Heart left ventricle (tissue), 16 donors: Measurements from ENCODE around the gene MAST4. TPM values are rescaled to one million over a fixed set of nuclear protein-coding genes. Genes with fewer than 3 reads are reported as not detected.

Experiments
- ATAC-seq, 4 donors: fragments of 200-7000 bp; cut with Tn5 transposase; one replicate each; pipeline ENCODE4 v1.9.1; 2020 to 2022; ENCODE audit warnings: moderate library complexity in 4 of 4, mild to moderate bottlenecking in 3 of 4, moderate number of reproducible peaks in 1 of 4
- DNase-seq, 5 donors: peaks; one replicate each; pipeline ENCODE4 v3.0.0-alpha.2; 2020
- H3K27ac ChIP-seq, 12 donors: fragments of 200-600 bp; sonication (generic) in 4 of 12; one replicate each; pipeline versions ENCODE4 v1.5.0 to v1.8.0; 2016 to 2022; ENCODE audit warnings: mild to moderate bottlenecking in 2 of 12
- H3K27me3 ChIP-seq, 9 donors: fragments of 200-600 bp; sonication (generic) in 2 of 9; one replicate each; pipeline versions ENCODE4 v1.5.1 to v1.8.0; 2016 to 2022; ENCODE audit warnings: mild to moderate bottlenecking in 3 of 9
- H3K36me3 ChIP-seq, 9 donors: fragments of 200-600 bp; sonication (generic) in 2 of 9; one replicate each; pipeline versions ENCODE4 v1.5.0 to v1.8.0; 2018 to 2022; ENCODE audit warnings: mild to moderate bottlenecking in 2 of 9
- H3K4me1 ChIP-seq, 12 donors: fragments of 200-600 bp; sonication (generic) in 4 of 12; one replicate each; pipeline versions ENCODE4 v1.5.0 to v1.8.0; 2016 to 2022; ENCODE audit warnings: mild to moderate bottlenecking in 3 of 12
- H3K4me3 ChIP-seq, 12 donors: fragments of 200-600 bp; sonication (generic) in 4 of 12; one replicate each; pipeline versions ENCODE4 v1.5.0 to v1.8.0; 2017 to 2022; ENCODE audit warnings: mild to moderate bottlenecking in 9 of 12, moderate library complexity in 4 of 12
- H3K9me3 ChIP-seq, 12 donors: fragments of 200-600 bp; sonication (generic) in 4 of 12; one replicate each; pipeline versions ENCODE4 v1.5.0 to v1.8.0; 2016 to 2022; ENCODE audit warnings: mild to moderate bottlenecking in 1 of 12
- CTCF ChIP-seq, 12 donors: fragments of 200-600 bp; sonication (generic) in 4 of 12; IDR thresholded peaks; one replicate each; pipeline versions ENCODE4 v1.5.0 to v1.8.0; 2018 to 2022; ENCODE audit warnings: antibody characterized with exemption in 12 of 12, mild to moderate bottlenecking in 5 of 12
- POLR2A ChIP-seq, 2 donors: fragments of 450-650 bp; IDR thresholded peaks; one replicate each; pipeline ENCODE4 v1.6.1; 2017; ENCODE audit warnings: antibody characterized with exemption in 2 of 2, mild to moderate bottlenecking in 2 of 2, moderate library complexity in 2 of 2
- WGBS, 4 donors: extraction: QIAGEN DNeasy Blood & Tissue Kit in 2 of 4; methylation state at CpG; one replicate each; pipeline versions ENCODE4 v1.1.5 to v1.1.7; 2013 to 2018; 5-methylcytosine and 5-hydroxymethylcytosine counted together
- intact Hi-C, 10 donors: fragments of 100-400 bp; cut with DNase I; formaldehyde crosslinking; loops; one replicate each; pipeline versions ENCODE4 v1.11.1 to v1.14.2; 2022
- polyA plus RNA-seq, 2 donors: library from polyadenylated mRNA; stranded (reverse); fragments of 200-250 nt; gene quantifications; one replicate each; pipeline ENCODE4 v1.2.3, GENCODE V29; 2013
- total RNA-seq, 9 donors: library from RNA; depleted of rRNA in 2 of 9; stranded (reverse); fragments of >200 nt in 2 of 9; fragmentation: NEBNext Ultra II Directional in 3 of 9; extraction: Animal tissue kit (Norgen Biotek cat#: 25700) in 3 of 9; gene quantifications; one replicate each; pipeline versions ENCODE4 v1.1.0 to v1.2.4, GENCODE V29; 2016 to 2023
- donor health status: ischemic (EF 13 %, LVEDD 7.1; RV severe dilation, severe dysfunction).
- donor health status: healthy with polysubstance abuse.
- donor health status: DM: no; HTN: yes; CAD: no.
- donor health status: DM: no; HTN: no; CAD: no.
- donor health status: ischemic (EF 25% LVEDD 6.9; RV normal size, moderate dysfunction).
- donor health status: ischemic (EF 25% LVEDD 5.7; RV mildly dilated, moderate dysfunction).
- donor health status: healthy.
- donor health status: DM: yes; HTN: yes; CAD: no.
- donor health status: ischemic (EF 35%, LVEDD 5.7; RV mildly dilated, moderate dysfunction).
- donor health status: nonischemic (EF 11% LVEDD 7.7; RV severe dilation, severe dysfunction).
- donor health status: DM: yes; HTN: yes; CAD: no.
- donor health status: PGD.
- donor health status: ischemic (EF 29% LVEDD 5.4; RV normal size, mild dysfunction).
- donor health status: nonischemic (EF 23%, LVEDD 6.1; RV moderate dilation, normal function).

MAST4 gene
- total and polyA plus RNA-seq, 11 donors, result 26.8 to 96.2 (median 68.1) TPM

DNA sequence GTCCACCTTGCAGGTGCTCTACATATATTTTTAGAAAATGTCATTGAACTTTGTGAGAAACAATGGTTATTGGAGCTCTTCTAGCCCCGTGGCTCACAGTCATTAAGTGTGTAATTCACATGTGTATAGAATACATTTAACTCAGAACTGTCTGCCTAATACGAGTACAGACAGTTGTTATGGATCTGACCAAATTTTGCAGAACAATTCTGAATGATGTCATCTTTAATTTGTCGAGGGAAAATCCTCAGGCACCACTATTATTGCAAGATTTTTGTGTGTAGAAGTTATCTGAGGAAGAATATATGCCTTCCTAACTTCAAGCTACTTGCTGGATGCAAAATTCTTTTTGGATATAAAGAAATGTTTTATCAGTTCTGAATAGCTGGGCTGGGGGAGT is 383.5 kb downstream of the MAST4 start:
- 63 to 88% (median 73%) methylated on average over 3 of the region's 3 CpGs for WGBS, 4 donors
- Histone ChIP-seq H3K27me3 (no peaks in the 10 kb centered on the region), H3K36me3 (no peaks in the 10 kb centered on the region), H3K4me3 (no peak overlapping the region), H3K27ac (no peak overlapping the region), H3K4me1 (peaks cover 0 to 70% (median 33%) of the 10 kb centered on the region in 12 donors), H3K9me3 (no peaks in the 10 kb centered on the region)
- DNase-seq (no peak), ATAC-seq (no peak)
- intact Hi-C loops, result loop anchor here in 5 of 10 donors (10.0 kb wide), 5 partner anchors 155 to 235 kb away; no protein-coding TSS in a partner anchor
- no peak for TF ChIP-seq POLR2A (IDR thresholded peaks at IDR 0.05)
- no peak for TF ChIP-seq CTCF (IDR thresholded peaks at IDR 0.05)

DNA sequence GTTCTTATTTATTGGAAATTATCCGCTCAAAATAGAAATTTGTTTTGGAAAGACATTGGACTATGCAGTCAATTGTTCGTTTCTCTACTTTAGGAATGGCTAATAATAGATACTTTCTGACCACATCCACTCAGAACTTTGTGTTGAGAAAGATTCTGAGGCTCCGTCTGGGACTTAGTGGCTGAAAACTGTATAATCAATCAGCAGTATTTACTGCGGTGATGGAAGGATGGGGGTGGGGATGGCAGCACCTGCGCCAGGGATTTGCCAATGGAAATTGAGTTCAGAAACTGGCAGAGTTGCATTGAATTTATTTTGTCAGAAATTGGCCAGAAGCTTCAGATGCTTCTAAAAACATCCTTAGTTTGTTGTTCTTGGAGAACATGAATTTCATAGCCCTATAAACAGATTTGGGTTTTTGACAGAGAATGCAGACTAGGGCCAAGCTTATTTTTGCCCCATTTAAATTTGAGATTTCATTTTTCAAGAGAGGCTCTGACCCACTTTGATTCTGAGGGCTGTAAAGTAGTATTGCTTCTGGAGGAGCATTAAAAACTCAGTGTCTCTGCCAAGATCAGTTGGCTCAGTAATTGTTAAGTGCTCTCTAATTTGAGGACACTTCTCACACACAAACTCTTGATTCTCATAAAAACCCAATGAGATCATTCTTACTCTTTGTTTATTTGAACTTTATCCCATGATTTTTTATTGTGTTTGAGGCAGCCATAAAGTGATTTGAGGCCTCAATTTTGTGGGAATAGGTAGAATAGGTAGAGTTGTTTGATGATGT is 385.3 kb downstream of the MAST4 start:
- Histone ChIP-seq H3K4me1 (peaks cover 0 to 73% (median 38%) of the 10 kb centered on the region in 12 donors), H3K36me3 (no peaks in the 10 kb centered on the region), H3K27me3 (no peaks in the 10 kb centered on the region), H3K9me3 (no peaks in the 10 kb centered on the region), H3K4me3 (no peak overlapping the region), H3K27ac (peak overlapping the region in 9 of 12 donors; percentile 4 to 56 (median 25))
- 61 to 74% (median 64%) methylated on average over 5 of the region's 5 CpGs for WGBS, 4 donors
- TF ChIP-seq CTCF (IDR thresholded peaks at IDR 0.05) (no peak), POLR2A (IDR thresholded peaks at IDR 0.05) (no peak)
- ATAC-seq, result peak in 3 of 4 donors; percentile 12 to 37 (median 32)
- DNase-seq, result no peak
- intact Hi-C loops, result loop anchor here in 5 of 10 donors (10.0 kb wide), 5 partner anchors 153 to 233 kb away; no protein-coding TSS in a partner anchor

GRCh38 chr5:66982056-66982387 is 385.8 kb downstream of the MAST4 start:
- 76 to 86% (median 79%) methylated on average over 4 of the region's 4 CpGs for WGBS, 4 donors
- Histone ChIP-seq H3K27ac (peak overlapping the region in 8 of 12 donors; percentile 4 to 56 (median 24)), H3K9me3 (no peaks in the 10 kb centered on the region), H3K4me3 (no peak overlapping the region), H3K4me1 (peaks cover 0 to 75% (median 38%) of the 10 kb centered on the region in 12 donors), H3K27me3 (no peaks in the 10 kb centered on the region), H3K36me3 (no peaks in the 10 kb centered on the region)
- TF ChIP-seq CTCF (IDR thresholded peaks at IDR 0.05) (no peak), POLR2A (IDR thresholded peaks at IDR 0.05) (no peak)
- intact Hi-C loops, result loop anchor here in 5 of 10 donors (10.0 kb wide), 5 partner anchors 153 to 233 kb away; no protein-coding TSS in a partner anchor
- ATAC-seq (no peak), DNase-seq (no peak)

GRCh38 chr5:66982470-66982869 is 386.3 kb downstream of the MAST4 start:
- DNase-seq, result no peak
- no peak for TF ChIP-seq CTCF (IDR thresholded peaks at IDR 0.05)
- no peak for TF ChIP-seq POLR2A (IDR thresholded peaks at IDR 0.05)
- WGBS, 4 donors, result 72 to 81% (median 76%) methylated on average over 5 of the region's 5 CpGs
- intact Hi-C loops, result loop anchor here in 5 of 10 donors (10.0 kb wide), 5 partner anchors 152 to 232 kb away; no protein-coding TSS in a partner anchor
- no peak for ATAC-seq
- no peaks in the 10 kb centered on the region for H3K36me3 ChIP-seq
- peak overlapping the region in 4 of 12 donors; percentile 5 to 42 (median 24) for H3K27ac ChIP-seq
- H3K4me1 ChIP-seq, result peaks cover 0 to 79% (median 40%) of the 10 kb centered on the region in 12 donors
- H3K27me3 ChIP-seq, result no peaks in the 10 kb centered on the region
- no peak overlapping the region for H3K4me3 ChIP-seq
- H3K9me3 ChIP-seq, result no peaks in the 10 kb centered on the region
